ENCODE data around the gene IL1RAPL1.

IL1RAPL1 gene

DNA sequence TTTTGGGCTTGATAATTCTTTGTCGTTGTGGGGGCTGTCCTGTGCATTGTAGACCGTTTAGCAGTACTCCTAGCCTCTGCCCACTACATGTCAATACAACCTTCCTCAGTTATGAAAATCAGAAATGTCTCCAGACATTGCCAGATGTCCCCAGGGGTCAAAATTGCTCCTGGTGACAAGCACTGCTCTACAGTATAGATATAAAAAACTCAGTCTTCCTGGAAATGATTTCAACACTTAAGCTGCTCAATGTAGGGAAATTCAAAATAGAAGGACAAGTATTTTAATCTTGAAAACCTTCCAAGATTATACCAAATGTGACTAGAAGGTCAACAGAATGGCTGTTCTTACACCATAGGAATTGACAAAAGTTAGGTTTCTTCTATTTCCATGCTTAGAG, 1339.4 kb downstream of the IL1RAPL1 start:
- DNase-seq, result no peak

DNA sequence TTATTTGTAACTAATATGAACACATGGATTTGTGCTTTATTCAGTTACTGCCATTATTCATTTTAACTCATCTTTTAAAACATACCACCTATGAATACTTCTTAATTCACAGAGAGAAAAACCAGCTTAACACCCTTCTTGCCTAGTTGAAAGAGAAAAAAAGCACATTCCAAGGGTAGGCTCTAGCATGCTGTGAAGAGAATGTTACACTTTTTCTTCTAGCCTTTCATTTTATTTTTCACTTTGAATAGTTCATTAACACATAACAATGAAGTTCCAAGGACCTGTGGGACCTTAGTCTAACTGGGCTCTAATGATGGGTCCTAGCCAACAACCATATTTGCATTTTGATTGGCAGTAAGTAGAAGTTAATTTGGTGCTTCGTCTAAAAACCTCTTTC, 1348.2 kb downstream of the IL1RAPL1 start:
- no peak for DNase-seq

DNA sequence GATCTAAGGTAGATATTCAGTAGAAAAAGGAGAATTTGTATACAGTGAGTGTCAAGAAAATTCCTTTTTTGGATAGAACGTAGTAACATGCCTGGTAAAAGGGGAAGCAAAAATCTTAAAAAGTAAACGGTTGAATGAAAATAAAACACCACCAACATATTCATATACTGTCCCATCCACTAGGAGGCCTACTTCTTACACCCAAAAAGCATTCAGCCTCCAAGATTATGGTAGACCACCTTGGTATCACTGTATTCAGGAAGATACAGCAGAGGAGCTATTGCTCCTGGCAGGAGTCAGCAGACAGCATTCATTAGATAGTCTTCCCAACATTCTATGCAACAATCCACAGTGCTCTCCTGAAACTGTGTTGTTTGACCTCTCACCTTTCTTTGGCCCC, 1353.5 kb downstream of the IL1RAPL1 start:
- DNase-seq, result no peak

DNA sequence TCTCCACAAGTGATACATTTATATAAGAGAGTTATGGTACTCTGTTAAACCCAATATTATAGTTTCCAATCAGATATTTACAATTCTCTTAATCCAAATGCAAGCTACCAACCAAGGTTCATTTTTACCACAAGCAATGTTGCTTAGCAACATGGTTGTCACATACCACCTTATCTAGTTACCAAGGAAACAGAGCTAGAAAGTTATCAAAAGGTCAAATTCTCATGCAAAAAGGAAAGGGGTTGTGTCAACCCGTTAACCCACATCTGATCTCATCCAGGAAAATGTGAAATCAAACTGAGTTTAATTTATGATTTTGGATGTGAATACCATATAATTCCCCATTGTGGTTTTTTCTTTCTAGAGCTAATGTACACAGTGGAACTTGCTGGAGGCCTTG, 1354.0 kb downstream of the IL1RAPL1 start:
- DNase-seq, result no peak

DNA sequence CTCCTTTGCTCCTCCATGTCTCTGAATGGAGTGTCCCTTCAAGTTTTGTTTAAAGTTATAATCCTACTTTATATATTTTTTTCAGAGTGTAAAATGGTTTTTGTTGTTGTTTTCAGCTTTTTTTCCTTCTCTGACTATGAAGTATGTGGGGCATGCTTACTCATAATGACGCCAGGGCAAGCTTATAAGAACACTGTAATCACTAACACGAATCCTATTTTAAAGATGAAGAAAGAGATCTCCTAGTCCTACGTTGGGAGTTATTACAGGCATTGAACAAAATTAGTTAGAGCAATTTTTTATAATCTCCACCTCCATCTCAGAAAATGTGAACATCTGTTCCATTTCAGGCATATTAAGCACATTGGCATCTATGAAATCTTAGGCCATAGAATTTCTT, 1360.0 kb downstream of the IL1RAPL1 start:
- no peak for DNase-seq

DNA sequence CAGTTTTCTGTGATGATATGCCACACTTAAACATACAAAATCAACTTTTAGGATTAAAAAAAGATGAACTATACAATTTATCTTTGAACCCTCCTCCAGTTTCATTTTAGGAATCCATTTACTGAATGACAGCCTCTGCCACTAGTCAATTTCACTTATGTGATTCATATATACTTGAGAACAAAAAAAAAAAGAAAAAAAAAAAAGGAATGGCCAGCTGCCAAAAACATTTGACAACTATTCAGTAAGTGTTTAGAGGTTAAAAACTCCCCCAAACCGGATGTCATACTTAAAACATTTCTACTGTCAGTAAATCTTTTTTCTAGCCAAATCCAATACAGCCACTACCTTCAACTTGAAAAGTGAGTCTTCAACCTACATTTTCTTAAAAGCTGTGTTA, 1361.4 kb downstream of the IL1RAPL1 start:
- peak; percentile 62 for DNase-seq

DNA sequence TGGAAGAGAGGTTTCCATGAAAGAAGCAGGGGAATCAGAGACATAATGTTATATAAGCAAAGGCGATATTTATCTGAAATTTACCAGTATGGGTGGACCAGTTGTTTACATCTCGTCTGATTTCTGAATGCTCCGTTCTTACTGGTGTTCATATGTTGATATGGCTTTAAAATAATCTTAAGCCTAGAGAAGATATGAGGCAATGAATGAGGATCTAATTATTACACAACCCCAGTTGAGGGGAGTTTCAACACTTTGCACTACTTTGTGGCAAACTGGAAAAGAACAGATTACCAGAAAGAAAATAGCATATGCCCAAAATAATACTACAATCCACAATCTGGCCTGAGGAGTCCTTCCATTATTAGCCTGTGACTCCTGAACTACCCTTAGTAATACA, 1364.8 kb downstream of the IL1RAPL1 start:
- DNase-seq, result no peak

DNA sequence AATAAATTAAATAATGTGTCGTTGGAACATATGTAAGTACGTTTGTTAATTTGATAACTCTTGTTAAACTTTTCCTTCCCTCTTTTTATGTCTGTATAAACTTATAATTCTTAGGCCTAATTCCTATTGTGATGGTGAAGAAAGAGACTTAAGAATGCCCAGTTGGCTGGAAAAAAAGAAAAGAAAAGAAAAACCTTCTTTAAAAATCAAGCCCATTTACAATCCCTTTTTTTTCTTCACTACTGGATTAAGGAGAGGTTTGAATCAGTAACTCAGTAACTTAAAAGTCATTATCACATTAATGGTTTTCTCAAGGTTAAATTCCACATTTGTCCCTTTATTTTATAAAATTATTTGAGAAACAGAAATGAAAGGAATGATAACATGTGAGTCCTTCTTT, 1374.8 kb downstream of the IL1RAPL1 start:
- DNase-seq, result no peak

DNA sequence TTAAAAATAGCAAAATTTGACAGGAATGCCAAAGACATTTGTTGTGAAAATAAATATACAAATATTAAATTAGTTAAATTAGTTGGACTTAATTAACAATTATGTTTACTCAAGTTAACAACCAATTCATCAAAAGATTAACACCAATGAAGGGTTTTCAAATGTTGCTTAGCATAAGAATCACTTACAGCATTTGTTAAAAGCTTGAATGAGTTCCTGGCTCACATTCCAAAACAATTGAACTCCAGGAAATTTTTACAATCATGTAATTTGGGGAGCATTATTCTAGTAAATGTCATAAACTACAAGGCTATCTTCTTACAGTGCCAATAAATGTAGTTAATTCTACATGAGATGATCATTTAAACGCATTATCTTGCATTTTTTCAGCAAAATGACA, 1378.4 kb downstream of the IL1RAPL1 start:
- DNase-seq, result no peak

DNA sequence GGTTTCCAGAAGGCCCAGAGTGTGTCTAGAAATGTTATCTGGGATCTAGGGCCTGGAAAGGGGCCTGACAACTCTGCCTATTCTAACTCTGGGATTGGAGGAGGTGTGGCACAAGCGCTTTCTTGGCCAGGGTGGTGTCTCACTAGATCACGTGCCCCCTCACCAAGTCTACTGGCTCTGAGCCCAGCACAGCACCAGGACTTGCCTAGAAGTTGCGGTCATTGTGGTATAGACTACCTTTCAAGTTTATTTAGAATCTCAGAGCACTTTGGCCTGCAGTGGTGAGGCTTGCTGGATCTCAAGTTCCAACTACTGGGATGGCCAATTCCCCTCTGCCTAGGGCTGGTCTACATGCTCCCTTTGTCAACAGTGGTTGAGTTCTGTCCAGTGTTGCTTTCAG, 1404.8 kb downstream of the IL1RAPL1 start:
- no peak for DNase-seq

DNA sequence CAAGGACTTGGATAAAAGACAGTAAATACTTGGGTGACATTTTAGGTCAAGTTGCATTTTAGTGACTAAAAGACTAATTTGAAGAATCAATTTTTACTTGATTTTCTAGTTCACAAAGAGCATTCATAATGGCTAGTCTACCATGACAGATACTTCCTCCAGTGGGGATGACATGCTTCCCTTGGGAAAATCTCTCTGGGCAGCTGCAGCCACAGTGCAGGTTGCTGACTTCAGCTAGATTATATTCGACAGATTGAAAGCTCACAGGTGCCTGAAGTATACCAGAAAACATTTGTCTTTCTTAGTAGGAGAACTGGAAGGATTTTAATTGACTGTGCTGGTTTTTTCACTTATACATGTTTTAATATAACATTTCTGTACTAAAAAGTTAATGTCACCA, 1418.6 kb downstream of the IL1RAPL1 start:
- no peak for DNase-seq
